Measurements from ENCODE around the gene MAP3K7.
"Not testable (repeated sequence)": the region's sequence is repeated elsewhere in the genome, so short reads cannot be mapped to it uniquely, and the experiment has no call there.

Gene MAP3K7

GRCh38 chr6:90562341-90562740 lies 24.5 kb downstream of the MAP3K7 start:
- H2BK120ac ChIP-seq (ENCODE audit: low read depth, low read length); H2BK15ac ChIP-seq (replicated peaks; ENCODE audit: low read depth); H3K9ac ChIP-seq (ENCODE audit: low read length); H3K4me2 ChIP-seq (ENCODE audit: low read length); H2BK5ac ChIP-seq (ENCODE audit: low read length); H3K4ac ChIP-seq (ENCODE audit: low read depth, low read length); H4K8ac ChIP-seq (ENCODE audit: low read depth, low read length); H3K27ac ChIP-seq (ENCODE audit: low read depth, low read length); H3K79me2 ChIP-seq (ENCODE audit: control insufficient read depth, insufficient read depth, low read length); H4K5ac ChIP-seq (ENCODE audit: low read length); H3K56ac ChIP-seq (ENCODE audit: low read length); H3K36me3 ChIP-seq (ENCODE audit: control insufficient read depth, insufficient read depth, low read length); H2AK5ac ChIP-seq (ENCODE audit: low read length); H3K79me1 ChIP-seq (ENCODE audit: low read length); H3K4me1 ChIP-seq (ENCODE audit: control insufficient read depth, low read depth, low read length); H3K18ac ChIP-seq (ENCODE audit: low read length); DNase-seq; H3K23ac ChIP-seq (ENCODE audit: low read length); H3K4me3 ChIP-seq (ENCODE audit: low read length); H3K27me3 ChIP-seq (ENCODE audit: insufficient read depth, low read length, poor library complexity): not testable (repeated sequence)
- WGBS (ENCODE audit: extremely low coverage, insufficient coverage, low lambda C conversion rate) = no CpG with 5 or more reads among the region's 9 CpGs

- DNase-seq = peak; percentile 44
- Histone ChIP-seq H3K79me2 (ENCODE audit: control insufficient read depth, insufficient read depth, low read length) (no peaks in the 10 kb centered on the region), H3K27me3 (ENCODE audit: insufficient read depth, low read length, poor library complexity) (no peaks in the 10 kb centered on the region), H3K9ac (ENCODE audit: low read length) (no peak overlapping the region), H3K4ac (ENCODE audit: low read depth, low read length) (no peak overlapping the region), H4K5ac (ENCODE audit: low read length) (no peak overlapping the region), H2BK5ac (ENCODE audit: low read length) (no peak overlapping the region), H3K4me1 (ENCODE audit: control insufficient read depth, low read depth, low read length) (no peaks in the 10 kb centered on the region), H3K79me1 (ENCODE audit: low read length) (no peaks in the 10 kb centered on the region), H3K4me3 (ENCODE audit: low read length) (no peak overlapping the region), H2BK120ac (ENCODE audit: low read depth, low read length) (no peak overlapping the region), H3K36me3 (ENCODE audit: control insufficient read depth, insufficient read depth, low read length) (peaks cover 2% of the 10 kb centered on the region), H4K8ac (ENCODE audit: low read depth, low read length) (no peak overlapping the region), H3K56ac (ENCODE audit: low read length) (no peak overlapping the region), H2AK5ac (ENCODE audit: low read length) (no peak overlapping the region), H3K4me2 (ENCODE audit: low read length) (no peak overlapping the region), H3K23ac (ENCODE audit: low read length) (no peak overlapping the region), H3K18ac (ENCODE audit: low read length) (no peak overlapping the region), H3K27ac (ENCODE audit: low read depth, low read length) (no peak overlapping the region), H2BK15ac (replicated peaks; ENCODE audit: low read depth) (no peak overlapping the region)
- WGBS (ENCODE audit: extremely low coverage, insufficient coverage, low lambda C conversion rate) = no CpG with 5 or more reads among the region's 4 CpGs
These were observed 26.9 kb downstream of the MAP3K7 start for GRCh38 chr6:90559931-90560330.

GRCh38 chr6:90557006-90557405 lies 29.9 kb downstream of the MAP3K7 start:
- Histone ChIP-seq H2AK5ac (ENCODE audit: low read length) (no peak overlapping the region), H3K4me2 (ENCODE audit: low read length) (no peak overlapping the region), H3K4me1 (ENCODE audit: control insufficient read depth, low read depth, low read length) (no peaks in the 10 kb centered on the region), H3K18ac (ENCODE audit: low read length) (no peak overlapping the region), H3K79me1 (ENCODE audit: low read length) (no peaks in the 10 kb centered on the region), H3K27me3 (ENCODE audit: insufficient read depth, low read length, poor library complexity) (no peaks in the 10 kb centered on the region), H3K4me3 (ENCODE audit: low read length) (no peak overlapping the region), H4K8ac (ENCODE audit: low read depth, low read length) (no peak overlapping the region), H4K5ac (ENCODE audit: low read length) (no peak overlapping the region), H3K4ac (ENCODE audit: low read depth, low read length) (no peak overlapping the region), H3K36me3 (ENCODE audit: control insufficient read depth, insufficient read depth, low read length) (peaks cover 2% of the 10 kb centered on the region), H3K79me2 (ENCODE audit: control insufficient read depth, insufficient read depth, low read length) (no peaks in the 10 kb centered on the region), H2BK5ac (ENCODE audit: low read length) (no peak overlapping the region), H3K23ac (ENCODE audit: low read length) (no peak overlapping the region), H3K9ac (ENCODE audit: low read length) (no peak overlapping the region), H3K56ac (ENCODE audit: low read length) (no peak overlapping the region), H2BK15ac (replicated peaks; ENCODE audit: low read depth) (no peak overlapping the region), H2BK120ac (ENCODE audit: low read depth, low read length) (no peak overlapping the region), H3K27ac (ENCODE audit: low read depth, low read length) (no peak overlapping the region)
- no CpG with 5 or more reads among the region's 1 CpG for WGBS (ENCODE audit: extremely low coverage, insufficient coverage, low lambda C conversion rate)
- DNase-seq = no peak

GRCh38 chr6:90547991-90548390 lies 38.9 kb downstream of the MAP3K7 start:
- H3K4me3 ChIP-seq (ENCODE audit: low read length) = no peak overlapping the region
- no peak overlapping the region for H3K4ac ChIP-seq (ENCODE audit: low read depth, low read length)
- no peaks in the 10 kb centered on the region for H3K79me1 ChIP-seq (ENCODE audit: low read length)
- H2BK5ac ChIP-seq (ENCODE audit: low read length) = no peak overlapping the region
- no peak overlapping the region for H2BK15ac ChIP-seq (replicated peaks; ENCODE audit: low read depth)
- no peak overlapping the region for H2AK5ac ChIP-seq (ENCODE audit: low read length)
- H2BK120ac ChIP-seq (ENCODE audit: low read depth, low read length) = no peak overlapping the region
- DNase-seq = no peak
- no CpG with 5 or more reads among the region's 2 CpGs for WGBS (ENCODE audit: extremely low coverage, insufficient coverage, low lambda C conversion rate)
- no peak overlapping the region for H3K23ac ChIP-seq (ENCODE audit: low read length)
- H3K4me1 ChIP-seq (ENCODE audit: control insufficient read depth, low read depth, low read length) = no peaks in the 10 kb centered on the region
- H3K27ac ChIP-seq (ENCODE audit: low read depth, low read length) = no peak overlapping the region
- no peak overlapping the region for H4K5ac ChIP-seq (ENCODE audit: low read length)
- H3K9ac ChIP-seq (ENCODE audit: low read length) = no peak overlapping the region
- H3K36me3 ChIP-seq (ENCODE audit: control insufficient read depth, insufficient read depth, low read length) = peaks cover 1% of the 10 kb centered on the region
- H3K27me3 ChIP-seq (ENCODE audit: insufficient read depth, low read length, poor library complexity) = no peaks in the 10 kb centered on the region
- no peak overlapping the region for H4K8ac ChIP-seq (ENCODE audit: low read depth, low read length)
- no peak overlapping the region for H3K4me2 ChIP-seq (ENCODE audit: low read length)
- H3K56ac ChIP-seq (ENCODE audit: low read length) = no peak overlapping the region
- H3K18ac ChIP-seq (ENCODE audit: low read length) = no peak overlapping the region
- H3K79me2 ChIP-seq (ENCODE audit: control insufficient read depth, insufficient read depth, low read length) = no peaks in the 10 kb centered on the region

GRCh38 chr6:90547079-90547478 lies 39.8 kb downstream of the MAP3K7 start:
- Histone ChIP-seq H3K9ac (ENCODE audit: low read length) (no peak overlapping the region), H3K79me1 (ENCODE audit: low read length) (no peaks in the 10 kb centered on the region), H3K18ac (ENCODE audit: low read length) (no peak overlapping the region), H3K27ac (ENCODE audit: low read depth, low read length) (no peak overlapping the region), H2BK15ac (replicated peaks; ENCODE audit: low read depth) (no peak overlapping the region), H3K4me3 (ENCODE audit: low read length) (no peak overlapping the region), H3K4me1 (ENCODE audit: control insufficient read depth, low read depth, low read length) (no peaks in the 10 kb centered on the region), H2BK5ac (ENCODE audit: low read length) (no peak overlapping the region), H2BK120ac (ENCODE audit: low read depth, low read length) (no peak overlapping the region), H3K36me3 (ENCODE audit: control insufficient read depth, insufficient read depth, low read length) (peaks cover 1% of the 10 kb centered on the region), H3K56ac (ENCODE audit: low read length) (no peak overlapping the region), H4K8ac (ENCODE audit: low read depth, low read length) (peak overlapping the region; percentile 5), H3K4ac (ENCODE audit: low read depth, low read length) (no peak overlapping the region), H3K27me3 (ENCODE audit: insufficient read depth, low read length, poor library complexity) (no peaks in the 10 kb centered on the region), H3K23ac (ENCODE audit: low read length) (no peak overlapping the region), H4K5ac (ENCODE audit: low read length) (no peak overlapping the region), H3K4me2 (ENCODE audit: low read length) (no peak overlapping the region), H2AK5ac (ENCODE audit: low read length) (no peak overlapping the region), H3K79me2 (ENCODE audit: control insufficient read depth, insufficient read depth, low read length) (no peaks in the 10 kb centered on the region)
- no peak for DNase-seq
- no CpG with 5 or more reads among the region's 4 CpGs for WGBS (ENCODE audit: extremely low coverage, insufficient coverage, low lambda C conversion rate)

- no peak overlapping the region for H3K23ac ChIP-seq (ENCODE audit: low read length)
These were observed 41.4 kb downstream of the MAP3K7 start for GRCh38 chr6:90545448-90545847.

More at GRCh38 chr6:90545448-90545847, 41.4 kb downstream of the MAP3K7 start:
- H4K5ac ChIP-seq (ENCODE audit: low read length) = no peak overlapping the region
- H3K36me3 ChIP-seq (ENCODE audit: control insufficient read depth, insufficient read depth, low read length) = peaks cover 1% of the 10 kb centered on the region
- DNase-seq = no peak
- no peaks in the 10 kb centered on the region for H3K27me3 ChIP-seq (ENCODE audit: insufficient read depth, low read length, poor library complexity)
- H3K4ac ChIP-seq (ENCODE audit: low read depth, low read length) = no peak overlapping the region
- H2BK15ac ChIP-seq (replicated peaks; ENCODE audit: low read depth) = no peak overlapping the region
- no peak overlapping the region for H2BK120ac ChIP-seq (ENCODE audit: low read depth, low read length)
- no peak overlapping the region for H3K18ac ChIP-seq (ENCODE audit: low read length)
- H3K56ac ChIP-seq (ENCODE audit: low read length) = no peak overlapping the region
- H3K9ac ChIP-seq (ENCODE audit: low read length) = no peak overlapping the region
- no peak overlapping the region for H3K4me2 ChIP-seq (ENCODE audit: low read length)
- no peak overlapping the region for H2AK5ac ChIP-seq (ENCODE audit: low read length)
- no peaks in the 10 kb centered on the region for H3K79me2 ChIP-seq (ENCODE audit: control insufficient read depth, insufficient read depth, low read length)
- H3K4me3 ChIP-seq (ENCODE audit: low read length) = no peak overlapping the region
- no peak overlapping the region for H2BK5ac ChIP-seq (ENCODE audit: low read length)
- WGBS (ENCODE audit: extremely low coverage, insufficient coverage, low lambda C conversion rate) = no CpG with 5 or more reads among the region's 3 CpGs
- H3K79me1 ChIP-seq (ENCODE audit: low read length) = no peaks in the 10 kb centered on the region
- H3K27ac ChIP-seq (ENCODE audit: low read depth, low read length) = no peak overlapping the region
- no peaks in the 10 kb centered on the region for H3K4me1 ChIP-seq (ENCODE audit: control insufficient read depth, low read depth, low read length)
- no peak overlapping the region for H4K8ac ChIP-seq (ENCODE audit: low read depth, low read length)

All from mesendoderm (in vitro differentiated cells).